HEK293 (cell line): ENCODE results near the gene BDKRB2.

Experiments
- CTCF ChIA-PET: fragments of 350-600 bp; formaldehyde crosslinking; extraction: SDS; loops from one replicate; lab custom pipeline; 2021; ENCODE audit warnings: antibody characterized with exemption; lab: Yijun Ruan, JAX
- POLR2A ChIA-PET: fragments of 300-600 bp; formaldehyde crosslinking; extraction: SDS; loops from one replicate; lab custom pipeline; 2020; ENCODE audit warnings: antibody characterized with exemption, inconsistent platforms; lab: Yijun Ruan, JAX
- H3K27ac ChIP-seq: fragments of 200-500 bp; sonication (Bioruptor generic); 2 replicates; pipeline ENCODE4 v1.5.1; 2014; ENCODE audit warnings: low read depth, low read length, control low read depth, inconsistent platforms; ENCODE audit errors: extremely low read depth
- H3K36me3 ChIP-seq, 2 experiments: fragments of 200-500 bp in 1 of 2; sonication (Bioruptor generic) in 1 of 2; 1 replicate in 1 of 2; 2 replicates in 1 of 2; pipeline ENCODE4 v1.5.1; 2014 to 2017; ENCODE audit warnings: inconsistent platforms in 2 of 2, low read length in 2 of 2; ENCODE audit not compliant: control insufficient read depth in 2 of 2, insufficient read depth in 1 of 2
- H3K4me1 ChIP-seq: fragments of 200-500 bp; sonication (Bioruptor generic); 2 replicates; pipeline ENCODE4 v1.5.1; 2014; ENCODE audit warnings: mild to moderate bottlenecking, low read length, inconsistent platforms; ENCODE audit not compliant: control insufficient read depth, insufficient read depth
- H3K4me3 ChIP-seq: 2 replicates; pipeline ENCODE4 v1.5.1; 2011; ENCODE audit warnings: low read depth, mild to moderate bottlenecking, control low read depth, low read length, moderate library complexity
- H3K9me3 ChIP-seq: fragments of 200-500 bp; sonication (Bioruptor generic); 2 replicates; pipeline ENCODE4 v1.5.1; 2014; ENCODE audit warnings: low read depth, low read length, inconsistent platforms; ENCODE audit not compliant: control insufficient read depth, insufficient read depth
- EGR2 ChIP-seq: fragments of 450-650 bp; formaldehyde crosslinking; IDR thresholded peaks from 2 replicates; pipeline ENCODE4 v1.5.1; 2016; ENCODE audit warnings: low read depth, missing biosample characterization, missing genetic modification characterization
- GLIS2 ChIP-seq: fragments of 450-650 bp; formaldehyde crosslinking; IDR thresholded peaks from 2 replicates; pipeline ENCODE4 v1.5.1; 2016; ENCODE audit warnings: missing biosample characterization, missing genetic modification characterization
- HIC1 ChIP-seq: fragments of 450-650 bp; formaldehyde crosslinking; IDR thresholded peaks from 2 replicates; pipeline ENCODE4 v1.5.1; 2016; ENCODE audit warnings: missing biosample characterization, missing genetic modification characterization
- KLF10 ChIP-seq: fragments of 450-650 bp; IDR thresholded peaks from 2 replicates; pipeline ENCODE4 v1.5.1; 2018; ENCODE audit warnings: missing biosample characterization, mild to moderate bottlenecking, missing genetic modification characterization
- PATZ1 ChIP-seq: fragments of 450-650 bp; formaldehyde crosslinking; IDR thresholded peaks from 2 replicates; pipeline ENCODE4 v1.5.1; 2016; ENCODE audit warnings: missing biosample characterization, missing genetic modification characterization
- SETDB1 ChIP-seq: IDR thresholded peaks from one replicate; pipeline ENCODE4 v1.6.1; 2017; ENCODE audit warnings: mild to moderate bottlenecking, low read length, moderate library complexity, mixed read lengths; ENCODE audit not compliant: insufficient read length
- ZBTB1 ChIP-seq: fragments of 450-650 bp; formaldehyde crosslinking; IDR thresholded peaks from 2 replicates; pipeline ENCODE4 v1.5.1; 2016; ENCODE audit warnings: missing biosample characterization, missing genetic modification characterization
- ZEB2 ChIP-seq: fragments of 450-650 bp; formaldehyde crosslinking; IDR thresholded peaks from 2 replicates; pipeline ENCODE4 v1.5.1; 2016; ENCODE audit warnings: missing biosample characterization, missing genetic modification characterization
- ZFHX2 ChIP-seq: fragments of 450-650 bp; formaldehyde crosslinking; conservative IDR thresholded peaks from 2 replicates; pipeline ENCODE4 v1.5.1; 2016; ENCODE audit warnings: missing biosample characterization, missing genetic modification characterization
- ZNF133 ChIP-seq: fragments of 450-650 bp; formaldehyde crosslinking; IDR thresholded peaks from 2 replicates; pipeline ENCODE4 v1.5.1; 2016; ENCODE audit warnings: missing biosample characterization, missing genetic modification characterization
- ZNF140 ChIP-seq: fragments of 450-650 bp; formaldehyde crosslinking; IDR thresholded peaks from 2 replicates; pipeline ENCODE4 v1.5.1; 2016; ENCODE audit warnings: missing biosample characterization, missing genetic modification characterization
- ZNF169 ChIP-seq: fragments of 450-650 bp; formaldehyde crosslinking; IDR thresholded peaks from 2 replicates; pipeline ENCODE4 v1.5.1; 2016; ENCODE audit warnings: missing biosample characterization, missing genetic modification characterization
- ZNF266 ChIP-seq: fragments of 450-650 bp; formaldehyde crosslinking; IDR thresholded peaks from 2 replicates; pipeline ENCODE4 v1.5.1; 2016; ENCODE audit warnings: missing biosample characterization, missing genetic modification characterization, low read depth
- ZNF311 ChIP-seq: fragments of 450-650 bp; formaldehyde crosslinking; IDR thresholded peaks from 2 replicates; pipeline ENCODE4 v1.5.1; 2017; ENCODE audit warnings: missing biosample characterization, missing genetic modification characterization, borderline replicate concordance
- ZNF366 ChIP-seq: fragments of 450-650 bp; formaldehyde crosslinking; conservative IDR thresholded peaks from 2 replicates; pipeline ENCODE4 v1.5.1; 2016; ENCODE audit warnings: missing biosample characterization, missing genetic modification characterization
- ZNF37A ChIP-seq: fragments of 450-650 bp; IDR thresholded peaks from 2 replicates; pipeline ENCODE4 v1.5.1; 2018; ENCODE audit warnings: missing biosample characterization, missing genetic modification characterization
- ZNF513 ChIP-seq: fragments of 450-650 bp; IDR thresholded peaks from 2 replicates; pipeline ENCODE4 v1.5.1; 2018; ENCODE audit warnings: missing biosample characterization, missing genetic modification characterization
- ZNF658 ChIP-seq: fragments of 450-650 bp; formaldehyde crosslinking; IDR thresholded peaks from 2 replicates; pipeline ENCODE4; 2016; ENCODE audit warnings: missing biosample characterization, missing genetic modification characterization
- ZNF664 ChIP-seq: fragments of 450-650 bp; formaldehyde crosslinking; IDR thresholded peaks from 2 replicates; pipeline ENCODE4 v1.5.1; 2016; ENCODE audit warnings: missing biosample characterization, missing genetic modification characterization
- ZNF670 ChIP-seq: fragments of 450-650 bp; formaldehyde crosslinking; IDR thresholded peaks from 2 replicates; pipeline ENCODE4 v1.5.1; 2016; ENCODE audit warnings: missing biosample characterization, missing genetic modification characterization, low read depth
- ZNF843 ChIP-seq: fragments of 450-650 bp; formaldehyde crosslinking; IDR thresholded peaks from 2 replicates; pipeline ENCODE4 v1.5.1; 2016; ENCODE audit warnings: missing biosample characterization, missing genetic modification characterization
- TF ChIP-seq, protein P1 (sequence below): fragments of 450-650 bp; formaldehyde crosslinking; IDR thresholded peaks from 2 replicates; pipeline ENCODE4 v1.5.1; 2016; ENCODE audit warnings: missing biosample characterization, missing genetic modification characterization
- TF ChIP-seq, protein P2 (sequence below): fragments of 450-650 bp; formaldehyde crosslinking; IDR thresholded peaks from 2 replicates; pipeline ENCODE4 v1.5.1; 2016; ENCODE audit warnings: missing biosample characterization, missing genetic modification characterization, low read depth

The BDKRB2 gene

GRCh38 chr14:96215452-96216244, 11.0 kb downstream of the BDKRB2 start (continued):
- TF ChIP-seq PATZ1 (tag by site-specific recombination) (no peak), ZBTB1 (tag by site-specific recombination) (no peak), ZNF37A (tag by site-specific recombination) (no peak), ZNF169 (tag by site-specific recombination) (no peak)

DNA sequence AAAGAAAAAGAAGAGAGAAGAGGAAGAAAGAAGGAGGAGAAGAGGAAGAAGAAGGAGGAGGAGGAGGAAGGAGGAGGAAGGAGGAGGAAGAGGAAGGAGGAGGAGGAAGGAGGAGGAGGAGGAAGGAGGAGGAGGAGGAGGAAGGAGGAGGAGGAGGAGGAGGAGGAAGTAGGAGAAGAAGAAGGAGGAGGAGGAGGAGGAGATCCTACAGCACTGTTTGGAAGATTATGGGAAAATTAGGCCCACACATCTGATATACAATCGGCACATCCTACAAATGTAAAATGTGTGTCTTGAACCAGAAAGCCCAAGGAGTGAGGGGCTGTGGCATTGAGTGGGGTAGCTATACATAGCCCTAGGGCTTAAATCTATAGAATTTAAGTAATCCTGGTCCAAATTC, 12.0 kb downstream of the BDKRB2 start:
- CTCF ChIA-PET, result no interaction called here
- H3K4me3 ChIP-seq, result no peak overlapping the region
- TF ChIP-seq EGR2, result peak; percentile 85
- no peak for TF ChIP-seq ZNF670
- TF ChIP-seq ZNF513 (tag by site-specific recombination), result peak; percentile 65
- TF ChIP-seq ZNF366 (tag by site-specific recombination), result no peak
- no peak for TF ChIP-seq KLF10
- TF ChIP-seq GLIS2 (tag by site-specific recombination), result no peak
- no peak for TF ChIP-seq ZEB2
- TF ChIP-seq ZNF266 (tag by site-specific recombination), result no peak
- no peak for TF ChIP-seq ZNF658
- no peak for TF ChIP-seq ZNF843 (tag by site-specific recombination)
- TF ChIP-seq ZNF133, result no peak
- no peak for TF ChIP-seq ZNF664 (tag by site-specific recombination)
- no peak for TF ChIP-seq HIC1 (tag by site-specific recombination)
- TF ChIP-seq ZFHX2, result peak; percentile 61
- TF ChIP-seq, all 188 proteins: peak for 3
- Histone ChIP-seq H3K4me1 (no peaks in the 10 kb centered on the region), H3K27ac (no peak overlapping the region), H3K36me3 (no peaks in the 10 kb centered on the region), H3K9me3 (no peaks in the 10 kb centered on the region)
- POLR2A ChIA-PET, result interaction anchor here (1.5 kb wide), 1 partner anchor 12 kb away, joined by 4 read pairs; the partner anchor contains the start of gene BDKRB2

DNA sequence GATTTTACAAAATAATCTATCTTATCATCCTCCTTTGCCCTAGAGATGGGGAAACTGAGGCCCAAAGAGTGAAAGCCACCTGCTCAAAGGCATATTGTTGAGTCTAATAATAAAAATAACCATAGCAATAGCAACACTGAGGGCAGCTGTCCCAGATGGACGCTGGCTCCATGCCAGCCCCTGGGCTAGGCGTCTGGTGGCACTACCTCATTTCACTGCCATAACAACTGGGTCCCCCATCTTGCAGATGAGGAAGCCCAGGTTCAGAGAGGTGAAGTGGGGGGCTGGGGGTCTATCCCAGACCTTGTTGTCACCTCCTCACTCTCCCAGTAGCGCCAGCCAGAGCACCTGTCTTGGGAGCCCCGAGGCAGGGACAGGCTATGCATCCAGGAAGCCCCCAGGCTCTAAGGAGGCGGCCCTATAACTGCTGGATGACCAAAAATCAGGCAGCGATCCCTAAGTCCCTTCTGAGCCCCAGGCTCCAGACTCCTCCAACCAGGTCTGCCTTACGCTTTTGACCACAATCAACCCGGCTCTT, 12.8 kb downstream of the BDKRB2 start:
- POLR2A ChIA-PET, result no interaction called here
- CTCF ChIA-PET, result no interaction called here
- Histone ChIP-seq H3K27ac (no peak overlapping the region), H3K36me3 (no peaks in the 10 kb centered on the region), H3K9me3 (no peaks in the 10 kb centered on the region), H3K4me3 (no peak overlapping the region), H3K4me1 (no peaks in the 10 kb centered on the region)
- TF ChIP-seq SETDB1 (no peak), ZNF140 (no peak), ZNF311 (no peak), ZNF169 (tag by site-specific recombination) (no peak)
- TF ChIP-seq, protein P1, sequence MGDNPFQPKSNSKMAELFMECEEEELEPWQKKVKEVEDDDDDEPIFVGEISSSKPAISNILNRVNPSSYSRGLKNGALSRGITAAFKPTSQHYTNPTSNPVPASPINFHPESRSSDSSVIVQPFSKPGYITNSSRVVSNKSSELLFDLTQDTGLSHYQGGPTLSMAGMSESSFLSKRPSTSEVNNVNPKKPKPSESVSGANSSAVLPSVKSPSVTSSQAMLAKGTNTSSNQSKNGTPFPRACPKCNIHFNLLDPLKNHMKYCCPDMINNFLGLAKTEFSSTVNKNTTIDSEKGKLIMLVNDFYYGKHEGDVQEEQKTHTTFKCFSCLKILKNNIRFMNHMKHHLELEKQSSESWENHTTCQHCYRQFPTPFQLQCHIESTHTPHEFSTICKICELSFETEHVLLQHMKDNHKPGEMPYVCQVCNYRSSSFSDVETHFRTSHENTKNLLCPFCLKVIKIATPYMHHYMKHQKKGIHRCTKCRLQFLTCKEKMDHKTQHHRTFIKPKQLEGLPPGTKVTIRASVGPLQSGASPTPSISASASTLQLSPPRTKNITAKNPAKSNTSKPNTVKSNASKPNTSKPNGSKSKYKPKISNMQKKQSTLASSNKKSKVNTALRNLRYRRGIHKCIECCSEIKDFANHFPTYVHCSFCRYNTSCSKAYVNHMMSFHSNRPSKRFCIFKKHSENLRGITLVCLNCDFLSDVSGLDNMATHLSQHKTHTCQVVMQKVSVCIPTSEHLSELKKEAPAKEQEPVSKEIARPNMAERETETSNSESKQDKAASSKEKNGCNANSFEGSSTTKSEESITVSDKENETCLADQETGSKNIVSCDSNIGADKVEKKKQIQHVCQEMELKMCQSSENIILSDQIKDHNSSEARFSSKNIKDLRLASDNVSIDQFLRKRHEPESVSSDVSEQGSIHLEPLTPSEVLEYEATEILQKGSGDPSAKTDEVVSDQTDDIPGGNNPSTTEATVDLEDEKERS (tag by site-specific recombination), result no peak
- TF ChIP-seq, protein P2, sequence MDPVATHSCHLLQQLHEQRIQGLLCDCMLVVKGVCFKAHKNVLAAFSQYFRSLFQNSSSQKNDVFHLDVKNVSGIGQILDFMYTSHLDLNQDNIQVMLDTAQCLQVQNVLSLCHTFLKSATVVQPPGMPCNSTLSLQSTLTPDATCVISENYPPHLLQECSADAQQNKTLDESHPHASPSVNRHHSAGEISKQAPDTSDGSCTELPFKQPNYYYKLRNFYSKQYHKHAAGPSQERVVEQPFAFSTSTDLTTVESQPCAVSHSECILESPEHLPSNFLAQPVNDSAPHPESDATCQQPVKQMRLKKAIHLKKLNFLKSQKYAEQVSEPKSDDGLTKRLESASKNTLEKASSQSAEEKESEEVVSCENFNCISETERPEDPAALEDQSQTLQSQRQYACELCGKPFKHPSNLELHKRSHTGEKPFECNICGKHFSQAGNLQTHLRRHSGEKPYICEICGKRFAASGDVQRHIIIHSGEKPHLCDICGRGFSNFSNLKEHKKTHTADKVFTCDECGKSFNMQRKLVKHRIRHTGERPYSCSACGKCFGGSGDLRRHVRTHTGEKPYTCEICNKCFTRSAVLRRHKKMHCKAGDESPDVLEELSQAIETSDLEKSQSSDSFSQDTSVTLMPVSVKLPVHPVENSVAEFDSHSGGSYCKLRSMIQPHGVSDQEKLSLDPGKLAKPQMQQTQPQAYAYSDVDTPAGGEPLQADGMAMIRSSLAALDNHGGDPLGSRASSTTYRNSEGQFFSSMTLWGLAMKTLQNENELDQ (tag by site-specific recombination), result no peak
